Activated CD4-positive, alpha-beta memory T cell treated with anti-CD3 and anti-CD28 coated beads, Interleukin-2, amount 10 ng/mL, durations not matched to agents 7 days and 5 days (primary cell): ENCODE data around the gene EML5. TPM values are rescaled to one million over a fixed set of nuclear protein-coding genes. Genes with fewer than 3 reads are reported as not detected.

Source experiments
- CTCF ChIA-PET: fragments of 350-600 bp; sonication (Branson Sonifier 250); formaldehyde crosslinking; loops from one replicate; lab custom pipeline; 2021; ENCODE audit warnings: antibody characterized with exemption, inconsistent platforms; lab: Charles Lee
- POLR2A ChIA-PET: fragments of 350-600 bp; sonication (Branson Sonifier 250); formaldehyde crosslinking; loops from one replicate; lab custom pipeline; 2021; ENCODE audit warnings: antibody characterized with exemption; lab: Charles Lee
- DNase-seq: peaks from one replicate; pipeline ENCODE4 v3.0.0-alpha.2; 2020
- H3K27ac Mint-ChIP-seq: one replicate; pipeline ENCODE4 v1.8.0; 2021; ENCODE audit warnings: mild to moderate bottlenecking, mixed read lengths
- H3K27me3 Mint-ChIP-seq: one replicate; pipeline ENCODE4 v1.8.0; 2021; ENCODE audit warnings: mixed read lengths
- H3K36me3 Mint-ChIP-seq: one replicate; pipeline ENCODE4 v1.8.0; 2021; ENCODE audit warnings: low read depth, mixed read lengths
- H3K4me1 Mint-ChIP-seq: one replicate; pipeline ENCODE4 v1.8.0; 2021; ENCODE audit warnings: mixed read lengths
- H3K4me3 Mint-ChIP-seq: one replicate; pipeline ENCODE4 v1.8.0; 2021; ENCODE audit warnings: mild to moderate bottlenecking, mixed read lengths
- H3K9me3 Mint-ChIP-seq: one replicate; pipeline ENCODE4 v1.8.0; 2021; ENCODE audit warnings: mixed read lengths
- total RNA-seq, 2 experiments: library from RNA; stranded (reverse); gene quantifications; one replicate each; pipeline ENCODE4 v1.2.3, GENCODE V29; 2021

Gene EML5
- total RNA-seq, 2 experiments from 2014 or later: 2.4 to 2.9 TPM

GRCh38 chr14:88625671-88626070, 167.1 kb downstream of the EML5 start:
- ChIA-PET CTCF (no interaction called here), POLR2A (no interaction called here)
- no peaks in the 10 kb centered on the region for H3K36me3 Mint-ChIP-seq

GRCh38 chr14:88621100-88621499, 171.7 kb downstream of the EML5 start:
- ChIA-PET POLR2A (no interaction called here), CTCF (no interaction called here)
- Mint-ChIP-seq H3K4me3 (no peak overlapping the region), H3K9me3 (no peaks in the 10 kb centered on the region), H3K4me1 (no peaks in the 10 kb centered on the region), H3K36me3 (peaks cover 6% of the 10 kb centered on the region), H3K27ac (no peak overlapping the region), H3K27me3 (no peaks in the 10 kb centered on the region)
- no peak for DNase-seq

More at GRCh38 chr14:88625671-88626070, 167.1 kb downstream of the EML5 start:
- H3K4me1 Mint-ChIP-seq: no peaks in the 10 kb centered on the region
- no peak overlapping the region for H3K4me3 Mint-ChIP-seq
- no peaks in the 10 kb centered on the region for H3K9me3 Mint-ChIP-seq
- DNase-seq: no peak
- no peaks in the 10 kb centered on the region for H3K27me3 Mint-ChIP-seq
- H3K27ac Mint-ChIP-seq: no peak overlapping the region

GRCh38 chr14:88618476-88618875, 174.3 kb downstream of the EML5 start:
- POLR2A ChIA-PET: no interaction called here

GRCh38 chr14:88617479-88617878, 175.3 kb downstream of the EML5 start:
- Mint-ChIP-seq H3K27me3 (no peaks in the 10 kb centered on the region), H3K36me3 (peaks cover 15% of the 10 kb centered on the region), H3K4me3 (no peak overlapping the region), H3K9me3 (no peaks in the 10 kb centered on the region), H3K27ac (no peak overlapping the region), H3K4me1 (peaks cover 13% of the 10 kb centered on the region)
- POLR2A ChIA-PET: no interaction called here
- CTCF ChIA-PET: no interaction called here
- DNase-seq: no peak

More at GRCh38 chr14:88618476-88618875, 174.3 kb downstream of the EML5 start:
- H3K36me3 Mint-ChIP-seq: peaks cover 9% of the 10 kb centered on the region
- no peaks in the 10 kb centered on the region for H3K27me3 Mint-ChIP-seq
- no peak for DNase-seq
- peaks cover 5% of the 10 kb centered on the region for H3K4me1 Mint-ChIP-seq
- CTCF ChIA-PET: no interaction called here
- no peaks in the 10 kb centered on the region for H3K9me3 Mint-ChIP-seq
- no peak overlapping the region for H3K4me3 Mint-ChIP-seq
- H3K27ac Mint-ChIP-seq: no peak overlapping the region

- Mint-ChIP-seq H3K36me3 (peaks cover 20% of the 10 kb centered on the region), H3K4me3 (no peak overlapping the region), H3K4me1 (peaks cover 15% of the 10 kb centered on the region), H3K9me3 (no peaks in the 10 kb centered on the region), H3K27me3 (no peaks in the 10 kb centered on the region), H3K27ac (no peak overlapping the region)
- ChIA-PET CTCF (no interaction called here), POLR2A (no interaction called here)
- no peak for DNase-seq
These were observed 176.1 kb downstream of the EML5 start for GRCh38 chr14:88616697-88617096.

GRCh38 chr14:88614218-88614907, 178.4 kb downstream of the EML5 start:
- peaks cover 40% of the 10 kb centered on the region for H3K36me3 Mint-ChIP-seq
- no peaks in the 10 kb centered on the region for H3K9me3 Mint-ChIP-seq
- DNase-seq: no peak
- no peaks in the 10 kb centered on the region for H3K27me3 Mint-ChIP-seq
- no peak overlapping the region for H3K4me3 Mint-ChIP-seq
- ChIA-PET POLR2A (no interaction called here), CTCF (no interaction called here)
- H3K4me1 Mint-ChIP-seq: peaks cover 16% of the 10 kb centered on the region
- H3K27ac Mint-ChIP-seq: no peak overlapping the region

GRCh38 chr14:88613552-88614010, 179.2 kb downstream of the EML5 start:
- no peak for DNase-seq
- H3K4me1 Mint-ChIP-seq: peaks cover 16% of the 10 kb centered on the region
- ChIA-PET CTCF (interaction anchor here (0.6 kb wide), 1 partner anchor 13 kb away, joined by 3 read pairs; no protein-coding TSS in a partner anchor), POLR2A (no interaction called here)
- H3K36me3 Mint-ChIP-seq: peaks cover 47% of the 10 kb centered on the region
- H3K4me3 Mint-ChIP-seq: no peak overlapping the region
- no peaks in the 10 kb centered on the region for H3K27me3 Mint-ChIP-seq
- no peak overlapping the region for H3K27ac Mint-ChIP-seq
- no peaks in the 10 kb centered on the region for H3K9me3 Mint-ChIP-seq

- no peaks in the 10 kb centered on the region for H3K27me3 Mint-ChIP-seq
- POLR2A ChIA-PET: no interaction called here
- H3K27ac Mint-ChIP-seq: no peak overlapping the region
- peaks cover 53% of the 10 kb centered on the region for H3K36me3 Mint-ChIP-seq
- peaks cover 16% of the 10 kb centered on the region for H3K4me1 Mint-ChIP-seq
- CTCF ChIA-PET: interaction anchor here (0.6 kb wide), 1 partner anchor 12 kb away, joined by 3 read pairs; no protein-coding TSS in a partner anchor
- H3K4me3 Mint-ChIP-seq: no peak overlapping the region
- DNase-seq: no peak
- H3K9me3 Mint-ChIP-seq: no peaks in the 10 kb centered on the region
These were observed 179.8 kb downstream of the EML5 start for GRCh38 chr14:88612981-88613380.

GRCh38 chr14:88611878-88612277, 180.9 kb downstream of the EML5 start:
- no peaks in the 10 kb centered on the region for H3K9me3 Mint-ChIP-seq
- peaks cover 61% of the 10 kb centered on the region for H3K36me3 Mint-ChIP-seq
- H3K27me3 Mint-ChIP-seq: no peaks in the 10 kb centered on the region
- H3K4me3 Mint-ChIP-seq: no peak overlapping the region
- peaks cover 16% of the 10 kb centered on the region for H3K4me1 Mint-ChIP-seq
- no peak for DNase-seq
- no peak overlapping the region for H3K27ac Mint-ChIP-seq
- ChIA-PET CTCF (no interaction called here), POLR2A (no interaction called here)

GRCh38 chr14:88607829-88608228, 184.9 kb downstream of the EML5 start:
- H3K9me3 Mint-ChIP-seq: no peaks in the 10 kb centered on the region
- no peak overlapping the region for H3K4me3 Mint-ChIP-seq
- POLR2A ChIA-PET: no interaction called here
- DNase-seq: no peak
- H3K36me3 Mint-ChIP-seq: peaks cover 69% of the 10 kb centered on the region
- peaks cover 18% of the 10 kb centered on the region for H3K4me1 Mint-ChIP-seq
- no peak overlapping the region for H3K27ac Mint-ChIP-seq
- no peaks in the 10 kb centered on the region for H3K27me3 Mint-ChIP-seq
- CTCF ChIA-PET: no interaction called here

GRCh38 chr14:88605594-88605993, 187.2 kb downstream of the EML5 start:
- Mint-ChIP-seq H3K27me3 (no peaks in the 10 kb centered on the region), H3K27ac (no peak overlapping the region), H3K4me3 (no peak overlapping the region), H3K36me3 (peaks cover 62% of the 10 kb centered on the region), H3K9me3 (no peaks in the 10 kb centered on the region), H3K4me1 (peaks cover 19% of the 10 kb centered on the region)
- no peak for DNase-seq
- ChIA-PET CTCF (no interaction called here), POLR2A (no interaction called here)

GRCh38 chr14:88604212-88604611, 188.5 kb downstream of the EML5 start:
- Mint-ChIP-seq H3K36me3 (peaks cover 56% of the 10 kb centered on the region), H3K4me3 (no peak overlapping the region), H3K4me1 (peaks cover 33% of the 10 kb centered on the region), H3K9me3 (no peaks in the 10 kb centered on the region), H3K27ac (no peak overlapping the region), H3K27me3 (no peaks in the 10 kb centered on the region)
- DNase-seq: no peak
- POLR2A ChIA-PET: interaction anchor here (1.1 kb wide), 1 partner anchor 10 kb away, joined by 4 read pairs; no protein-coding TSS in a partner anchor
- CTCF ChIA-PET: no interaction called here

GRCh38 chr14:88599761-88600439, 192.9 kb downstream of the EML5 start:
- CTCF ChIA-PET: interaction anchor here (0.7 kb wide), 1 partner anchor 13 kb away, joined by 3 read pairs; no protein-coding TSS in a partner anchor
- peaks cover 50% of the 10 kb centered on the region for H3K4me1 Mint-ChIP-seq

More at GRCh38 chr14:88599761-88600439, 192.9 kb downstream of the EML5 start:
- H3K27me3 Mint-ChIP-seq: no peaks in the 10 kb centered on the region
- peak; percentile 37 for DNase-seq
- H3K27ac Mint-ChIP-seq: peak overlapping the region; percentile 84
- peaks cover 57% of the 10 kb centered on the region for H3K36me3 Mint-ChIP-seq
- POLR2A ChIA-PET: interaction anchor here (1.6 kb wide), 1 partner anchor 36 kb away, joined by 5 read pairs; no protein-coding TSS in a partner anchor
- H3K9me3 Mint-ChIP-seq: no peaks in the 10 kb centered on the region
- H3K4me3 Mint-ChIP-seq: peak overlapping the region; percentile 34
